Measurements from ENCODE around the gene FOXN1. TPM values are rescaled to one million over a fixed set of nuclear protein-coding genes. Genes with fewer than 3 reads are reported as not detected.

Gene FOXN1
- total and polyA plus RNA-seq, 2 of the 4 experiments (the other 2 are of a cell fraction) = not detected

- Histone ChIP-seq H2BK15ac (ENCODE audit: low read depth, low read length) (no peak overlapping the region), H3K14ac (replicated peaks; ENCODE audit: low read depth, low read length) (no peak overlapping the region), H4K91ac (ENCODE audit: insufficient read depth, low read depth, low read length) (no peak overlapping the region), H2BK20ac (ENCODE audit: low read depth, low read length) (no peak overlapping the region), H3K9me3 (ENCODE audit: control insufficient read depth, insufficient read depth, low read length) (no peaks in the 10 kb centered on the region), H2AK5ac (ENCODE audit: low read depth, low read length) (no peak overlapping the region), H3K4me1 (ENCODE audit: control insufficient read depth, insufficient read depth, low read length) (peaks cover 13% of the 10 kb centered on the region), H3K27ac (ENCODE audit: insufficient read depth, low read length) (no peak overlapping the region), H2AK9ac (replicated peaks; ENCODE audit: low read depth, low read length, poor library complexity) (no peak overlapping the region), H3K18ac (ENCODE audit: low read depth, low read length) (no peak overlapping the region), H3K4ac (ENCODE audit: low read depth, low read length) (no peak overlapping the region), H3K23ac (ENCODE audit: low read depth, low read length) (no peak overlapping the region), H3K56ac (ENCODE audit: extremely low read depth, insufficient read depth, low read length) (no peak overlapping the region), H3K9me1 (ENCODE audit: insufficient read depth, low read length) (peaks cover 6% of the 10 kb centered on the region), H4K5ac (ENCODE audit: low read depth, low read length) (no peak overlapping the region), H2BK120ac (ENCODE audit: low read depth, low read length) (no peak overlapping the region), H2BK5ac (ENCODE audit: low read depth, low read length, poor library complexity, severe bottlenecking) (no peak overlapping the region), H4K20me1 (ENCODE audit: insufficient read depth, low read length) (no peaks in the 10 kb centered on the region), H2AFZ (replicated peaks; ENCODE audit: low read length, poor library complexity) (no peak overlapping the region), H3K36me3 (ENCODE audit: control insufficient read depth, insufficient read depth, low read length) (no peaks in the 10 kb centered on the region), H3K4me2 (ENCODE audit: low read depth, low read length) (no peak overlapping the region), H3K9ac (ENCODE audit: low read depth, low read length) (no peak overlapping the region), H4K8ac (ENCODE audit: low read depth in 2 of 2, low read length in 2 of 2) (no peak overlapping the region), H3K79me1 (ENCODE audit: low read depth in 1 of 2, low read length in 2 of 2) (no peaks in the 10 kb centered on the region), H3K4me3 (ENCODE audit: insufficient read depth, low read depth, low read length) (no peak overlapping the region), H3K27me3 (ENCODE audit: control insufficient read depth, insufficient read depth, low read length) (peaks cover 28% of the 10 kb centered on the region)
- no peak for DNase-seq
- WGBS, 2 experiments (ENCODE audit: extremely low coverage in 2 of 2, insufficient read length in 1 of 2) = 100% methylated on average over 1 of the region's 15 CpGs; no CpG with 5 or more reads in 1 of the 2 experiments
- CTCF ChIA-PET = no interaction called here
- no peak for ATAC-seq (ENCODE audit: low read depth)
- dilution Hi-C loops (cut with HindIII; ENCODE audit: low sequenced_read_pairs, unreplicated experiment) (no loop called here), intact Hi-C loops (cut with micrococcal nuclease) (no loop called here), in situ Hi-C loops (cut with MboI; ENCODE audit: low sequenced_read_pairs) (no loop called here)
- POLR2A ChIA-PET (ENCODE audit: unreplicated experiment) = no interaction called here
- TF ChIP-seq RAD21 (IDR thresholded peaks at IDR 0.05; ENCODE audit: low read length) (no peak), NFE2L2 (IDR thresholded peaks at IDR 0.05; ENCODE audit: low read depth, low read length) (no peak), CEBPB (IDR thresholded peaks at IDR 0.05; ENCODE audit: low read depth, low read length) (no peak), SMC3 (IDR thresholded peaks at IDR 0.05; ENCODE audit: low read depth, low read length) (no peak), MAFK (IDR thresholded peaks at IDR 0.05; ENCODE audit: low read depth, low read length) (no peak), USF2 (IDR thresholded peaks at IDR 0.05; ENCODE audit: low read depth, low read length) (no peak), CHD1 (IDR thresholded peaks at IDR 0.05; ENCODE audit: low read depth, low read length) (no peak), FOS (IDR thresholded peaks at IDR 0.05; ENCODE audit: low read depth, low read length) (no peak), POLR2A (IDR thresholded peaks at IDR 0.05; ENCODE audit: low read depth, low read length) (no peak), ELK1 (IDR thresholded peaks at IDR 0.05; ENCODE audit: borderline replicate concordance, low read depth, low read length) (no peak), BHLHE40 (IDR thresholded peaks at IDR 0.05; ENCODE audit: low read depth, low read length) (no peak), RFX5 (IDR thresholded peaks at IDR 0.05; ENCODE audit: low read depth, low read length) (no peak), MAZ (IDR thresholded peaks at IDR 0.05; ENCODE audit: borderline replicate concordance, low read depth, low read length) (no peak), MXI1 (IDR thresholded peaks at IDR 0.05; ENCODE audit: borderline replicate concordance, low read depth, low read length) (no peak), RCOR1 (IDR thresholded peaks at IDR 0.05; ENCODE audit: insufficient replicate concordance, low read length) (no peak), CTCF (conservative IDR thresholded peaks at IDR 0.05; ENCODE audit: low read depth, low read length) (no peak)
- BruUV-seq (replicated peaks) = no TSS peak
These were observed 17.7 kb downstream of the FOXN1 start for GRCh38 chr17:28523876-28524275.
